GF-D8 (cell line): ENCODE measurements around the gene LRIG3.
"Not testable (repeated sequence)": the region's sequence is repeated elsewhere in the genome, so short reads cannot be mapped to it uniquely, and the experiment has no call there.

ENCODE experiments used
- DNase-seq: peaks from one replicate; lab custom pipeline; 2025; lab: John Stamatoyannopoulos, UW

The LRIG3 gene

DNA sequence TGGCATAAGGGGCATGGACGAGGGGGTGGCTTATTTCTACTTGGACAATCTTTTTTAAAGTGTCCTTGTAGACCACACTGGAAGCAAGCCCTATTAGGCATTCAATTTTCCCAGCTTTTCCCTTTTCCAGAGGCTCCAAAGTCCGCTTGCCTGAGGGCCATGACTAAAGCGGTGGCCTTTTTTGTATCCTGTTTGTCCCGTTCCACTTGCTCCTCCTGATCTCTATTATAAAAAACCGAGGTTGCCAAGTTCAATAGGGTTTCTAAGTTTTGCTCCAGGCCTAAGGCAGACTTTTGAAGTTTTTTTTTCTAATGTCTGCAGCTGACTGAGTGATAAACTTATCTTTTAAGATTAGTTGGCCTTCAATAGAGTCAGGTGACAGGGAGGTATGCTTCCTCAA, 64.7 kb downstream of the LRIG3 start:
- not testable (repeated sequence) for DNase-seq

DNA sequence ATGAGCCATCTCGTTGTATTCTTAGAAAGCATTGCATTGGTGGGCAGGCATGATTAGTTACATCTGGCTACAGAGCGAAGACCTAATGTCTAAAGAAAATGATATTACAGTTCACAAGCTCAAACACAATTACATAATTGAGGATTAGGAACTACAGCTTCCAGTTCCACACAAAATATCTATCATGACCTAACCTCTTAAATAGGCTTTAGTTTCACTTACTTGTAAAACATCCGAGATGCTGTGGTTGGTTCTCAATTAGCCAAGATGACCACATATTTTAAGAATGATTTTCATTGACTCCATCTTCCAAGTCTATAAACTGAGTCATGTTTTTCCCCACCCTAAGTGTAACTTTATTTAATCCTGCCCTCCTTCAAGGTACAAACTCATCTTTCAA, 69.5 kb downstream of the LRIG3 start:
- no peak for DNase-seq

DNA sequence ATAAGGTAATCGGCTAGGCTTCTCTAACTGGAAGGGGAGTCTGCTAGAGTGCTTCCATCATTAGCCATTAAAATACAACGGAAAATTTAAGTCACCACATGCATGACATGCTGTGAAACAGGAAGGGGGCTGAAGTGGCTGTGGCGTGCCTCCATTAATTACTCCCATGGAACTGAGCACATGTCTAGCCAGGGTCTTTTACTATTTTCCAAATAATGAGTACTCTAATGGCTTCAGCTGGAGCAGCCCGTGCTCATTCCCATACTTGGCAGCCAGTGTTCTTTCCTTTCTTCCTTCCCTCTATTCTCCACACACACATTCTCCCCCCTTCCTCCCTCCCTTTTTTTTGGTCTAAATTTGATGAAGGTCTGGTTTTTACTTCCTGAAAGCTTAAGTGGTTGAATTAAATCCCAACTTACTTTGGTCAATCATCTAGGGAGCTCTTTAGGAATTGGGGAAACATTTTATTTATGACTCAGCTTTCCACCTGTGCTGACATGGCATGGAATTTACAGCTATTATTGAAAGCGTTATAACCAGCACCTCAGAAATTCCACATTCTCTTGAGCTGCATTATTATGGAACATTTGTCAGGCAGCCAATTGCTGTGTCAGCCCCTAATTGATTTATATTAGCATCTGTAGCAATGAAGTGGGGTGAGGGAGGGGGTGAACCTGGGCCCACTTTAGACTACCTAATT, 72.3 kb downstream of the LRIG3 start:
- DNase-seq = no peak

DNA sequence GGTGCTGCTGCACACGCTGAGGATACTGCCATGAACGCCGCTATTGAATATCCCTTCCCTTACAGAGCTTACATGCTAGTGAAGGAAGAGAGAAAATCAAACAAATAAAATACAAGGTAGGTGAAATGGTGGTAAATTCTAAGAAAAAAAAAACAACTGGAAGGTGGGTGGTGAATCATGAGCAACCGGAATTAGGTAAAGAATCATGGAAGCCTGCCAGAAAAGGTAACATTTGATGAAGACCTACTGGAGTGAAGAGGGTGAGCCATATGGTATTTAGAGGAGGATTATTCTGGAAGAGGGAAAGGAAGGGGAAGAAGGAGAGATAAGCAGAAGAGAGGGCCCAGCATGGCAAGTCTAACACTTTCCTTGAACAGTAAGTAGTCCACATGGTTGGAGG, 76.1 kb downstream of the LRIG3 start:
- DNase-seq = no peak

DNA sequence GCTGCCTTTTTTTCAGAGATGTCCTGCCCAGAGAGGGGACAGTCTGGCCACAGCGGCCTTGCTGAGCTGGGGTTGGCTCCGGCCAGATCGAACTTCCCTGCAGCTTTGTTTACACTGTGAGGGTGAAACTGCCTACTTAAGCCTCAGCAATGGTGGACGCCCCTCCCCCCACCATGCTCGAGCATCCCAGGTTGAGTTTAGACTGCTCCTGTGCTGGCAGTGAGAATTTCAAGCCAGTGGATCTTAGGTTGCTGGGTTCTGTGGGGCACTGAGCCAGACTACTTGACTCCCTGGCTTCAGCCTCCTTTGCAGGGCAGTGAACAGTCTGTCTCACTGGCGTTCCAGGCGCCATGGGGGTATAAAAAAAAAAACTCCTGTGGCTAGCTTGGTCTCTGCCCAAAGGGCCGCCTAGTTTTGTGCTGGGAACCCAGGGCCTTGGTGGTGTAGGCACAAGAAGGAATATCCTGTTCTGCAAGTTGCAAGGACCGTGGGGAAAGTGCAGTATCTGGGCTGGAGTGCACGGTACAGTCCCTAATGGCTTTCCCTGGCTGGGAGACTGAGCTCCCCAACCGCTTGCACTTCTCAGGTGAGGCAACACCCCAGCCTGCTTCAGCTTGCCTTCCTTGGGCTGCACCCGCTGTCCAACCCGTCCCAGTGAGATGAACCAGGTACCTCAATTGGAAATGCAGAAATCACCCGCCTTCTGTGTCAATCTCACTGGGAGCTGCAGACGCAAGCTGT, 79.1 kb downstream of the LRIG3 start:
- no peak for DNase-seq

DNA sequence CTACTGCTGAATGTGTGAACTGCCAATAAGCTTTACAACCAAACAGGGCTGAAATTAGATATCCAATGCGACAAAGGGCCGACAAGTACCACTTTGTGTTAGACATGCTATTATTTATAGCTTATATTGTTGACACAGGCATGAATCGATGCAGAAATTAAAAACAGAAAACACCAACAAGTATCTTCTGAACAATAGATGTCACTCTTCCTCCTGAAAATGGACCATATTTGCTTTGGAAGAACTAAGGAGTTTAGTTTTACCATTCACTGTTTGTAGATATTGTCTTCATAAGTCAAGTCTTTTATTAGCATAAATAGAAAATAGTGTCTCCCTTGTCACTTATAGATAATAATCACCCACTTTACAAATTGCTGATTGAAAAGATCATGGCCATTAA, 86.5 kb downstream of the LRIG3 start:
- DNase-seq = no peak

DNA sequence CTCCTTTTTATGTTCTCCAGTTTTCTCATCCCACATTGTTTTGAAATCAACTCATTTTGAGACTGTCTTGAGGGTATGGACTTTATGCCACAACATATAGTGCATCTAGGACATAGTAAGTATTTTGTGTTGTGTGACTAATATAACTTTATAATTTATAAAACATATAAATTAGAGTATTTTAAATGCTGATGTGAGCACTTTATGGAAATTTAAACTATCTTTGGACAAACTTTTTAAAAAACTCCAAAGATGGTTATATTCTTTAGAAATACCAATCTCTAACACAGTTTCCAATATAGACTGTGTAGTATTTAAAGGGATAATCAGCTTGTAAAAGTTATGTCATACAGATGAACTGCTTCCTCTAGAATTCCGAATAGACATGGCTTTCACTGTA, 87.4 kb downstream of the LRIG3 start:
- no peak for DNase-seq
